K562 (cell line): ENCODE measurements around the gene SPAG16. TPM values are rescaled to one million over a fixed set of nuclear protein-coding genes. Genes with fewer than 3 reads are reported as not detected.

ENCODE experiments used
- ATAC-seq: fragments of 200-7000 bp; cut with Tn5 transposase; 3 replicates; pipeline ENCODE4 v1.9.1; 2020; ENCODE audit warnings: moderate library complexity
- BruUV-seq: library from RNA; stranded (reverse); fragments of 400-500 nt; replicated peaks from 2 replicates; lab custom pipeline; 2021; lab: Mats Ljungman, UMichigan
- CTCF ChIA-PET: fragments of 300-600 bp; formaldehyde crosslinking; extraction: SDS; loops from one replicate; lab custom pipeline; 2021; ENCODE audit warnings: low intra/inter-chr PET ratio; lab: Yijun Ruan, JAX
- POLR2A ChIA-PET: fragments of 300-600, 350-650 bp; sonication (Branson Sonifier 250); formaldehyde crosslinking; extraction: SDS; loops from one replicate; lab custom pipeline; 2021; ENCODE audit warnings: antibody characterized with exemption, inconsistent platforms; lab: Yijun Ruan, JAX
- DNase-seq, 4 experiments: peaks; one replicate each; pipeline versions ENCODE4 v3.0.0 to v3.0.0-alpha.2; 2011 to 2018; ENCODE audit warnings: low spot score in 3 of 4, mixed read lengths in 3 of 4; ENCODE audit errors: extremely low read depth in 1 of 4
- FAIRE-seq: peaks from 2 replicates; lab custom pipeline; 2011; peaks lifted over from hg19 to GRCh38; lab: Jason Lieb, UNC
- H2AFZ ChIP-seq: 2 replicates; pipeline ENCODE4 v1.6.0; 2011; ENCODE audit warnings: low read depth, low read length, control low read depth, inconsistent platforms
- H3K27ac ChIP-seq: fragments of 200-600 bp; 3 replicates; pipeline ENCODE4 v1.8.0; 2011; ENCODE audit warnings: low read depth, mild to moderate bottlenecking, control low read depth, inconsistent platforms, low read length, moderate library complexity, mixed read lengths; ENCODE audit errors: extremely low read depth
- H3K27me3 ChIP-seq, 2 experiments: fragments of 300-600 bp in 1 of 2; 2 replicates in 1 of 2; 3 replicates in 1 of 2; pipeline versions ENCODE4 v1.6.0 to v1.8.0; 2011; ENCODE audit warnings: inconsistent platforms in 2 of 2, low read length in 2 of 2, mild to moderate bottlenecking in 1 of 2, mixed read lengths in 1 of 2, moderate library complexity in 1 of 2; ENCODE audit not compliant: control insufficient read depth in 2 of 2, insufficient read depth in 2 of 2
- H3K36me3 ChIP-seq: fragments of 300-600 bp; 3 replicates; pipeline ENCODE4 v1.8.0; 2011; ENCODE audit warnings: mild to moderate bottlenecking, low read length, inconsistent platforms; ENCODE audit not compliant: control insufficient read depth, insufficient read depth
- H3K4me1 ChIP-seq, 2 experiments: fragments of 200-600 bp in 1 of 2; replicated peaks in 1 of 2; 2 replicates in 1 of 2; 3 replicates in 1 of 2; pipeline versions ENCODE4 v1.5.1 to v1.8.0; 2011; ENCODE audit warnings: inconsistent platforms in 2 of 2, low read length in 2 of 2, mild to moderate bottlenecking in 1 of 2, mixed read lengths in 1 of 2, moderate library complexity in 1 of 2; ENCODE audit not compliant: control insufficient read depth in 2 of 2, insufficient read depth in 2 of 2
- H3K4me2 ChIP-seq: 2 replicates; pipeline ENCODE4 v1.6.1; 2011; ENCODE audit warnings: low read length, control low read depth, inconsistent platforms, mixed read lengths; ENCODE audit not compliant: insufficient read depth
- H3K4me3 ChIP-seq: fragments of 200-600 bp; sonication (generic), shearing (Covaris generic); 2 replicates; pipeline ENCODE4 v1.5.1; 2016; ENCODE audit warnings: control low read depth, inconsistent platforms
- H3K79me2 ChIP-seq: fragments of 200-600 bp; 3 replicates; pipeline ENCODE4 v1.8.0; 2011; ENCODE audit warnings: low read length, inconsistent platforms; ENCODE audit not compliant: control insufficient read depth, insufficient read depth
- H3K9ac ChIP-seq, 2 experiments: 2 replicates each; pipeline versions ENCODE4 v1.6.0 to v1.6.1; 2011; ENCODE audit warnings: low read depth in 2 of 2, low read length in 2 of 2, control low read depth in 1 of 2, inconsistent platforms in 1 of 2, mild to moderate bottlenecking in 1 of 2, mixed read lengths in 1 of 2; ENCODE audit not compliant: insufficient read depth in 1 of 2
- H3K9me1 ChIP-seq: one replicate; pipeline ENCODE4 v1.6.0; 2011; ENCODE audit warnings: inconsistent platforms, mild to moderate bottlenecking, low read length, moderate library complexity; ENCODE audit not compliant: control insufficient read depth, insufficient read depth
- H3K9me3 ChIP-seq: replicated peaks from 2 replicates; pipeline ENCODE4 v1.5.1; 2011; ENCODE audit warnings: low read depth, low read length, inconsistent platforms; ENCODE audit not compliant: control insufficient read depth, insufficient read depth
- H4K20me1 ChIP-seq: replicated peaks from 2 replicates; pipeline ENCODE4 v1.6.1; 2011; ENCODE audit warnings: low read length, inconsistent platforms, mixed read lengths; ENCODE audit not compliant: control insufficient read depth, insufficient read depth
- BCL6 ChIP-seq: fragments of 250-450 bp; sonication (Bioruptor Pico); IDR thresholded peaks from 2 replicates; pipeline ENCODE4 v1.4.0; 2020
- BHLHE40 ChIP-seq: IDR thresholded peaks from 2 replicates; pipeline ENCODE4 v1.6.1; 2011; ENCODE audit warnings: low read length, improper control_type of control experiment
- CBFA2T3 ChIP-seq: fragments of 450-650 bp; IDR thresholded peaks from 2 replicates; pipeline ENCODE4 v1.6.1; 2017
- JUND ChIP-seq, 2 experiments: IDR thresholded peaks; 2 replicates in 1 of 2; 3 replicates in 1 of 2; pipeline ENCODE4 v1.6.1; 2011; ENCODE audit warnings: borderline replicate concordance in 2 of 2, low read depth in 2 of 2, low read length in 2 of 2, improper control_type of control experiment in 1 of 2, missing biosample characterization in 1 of 2, missing genetic modification characterization in 1 of 2, missing genetic modification reagents in 1 of 2
- NFE2 ChIP-seq: IDR thresholded peaks from 2 replicates; pipeline ENCODE4 v1.6.1; 2014; ENCODE audit warnings: antibody characterized with exemption, low read depth
- PCBP1 ChIP-seq: fragments of 200-400 bp; formaldehyde crosslinking; IDR thresholded peaks from 2 replicates; pipeline ENCODE4 v1.6.1; 2018; ENCODE audit warnings: mild to moderate bottlenecking, low read depth, low read length; ENCODE audit not compliant: poor library complexity, severe bottlenecking
- POLR2AphosphoS5 ChIP-seq: IDR thresholded peaks from 2 replicates; pipeline ENCODE4 v1.6.1; 2011; ENCODE audit warnings: mild to moderate bottlenecking, low read depth, low read length, moderate library complexity; ENCODE audit not compliant: control insufficient read depth, insufficient read depth
- THRAP3 ChIP-seq: fragments of 450-650 bp; IDR thresholded peaks from 2 replicates; pipeline ENCODE4 v1.6.1; 2016; ENCODE audit warnings: mild to moderate bottlenecking, inconsistent platforms, borderline replicate concordance
- ZNF699 ChIP-seq: fragments of 250-450 bp; sonication (Bioruptor Pico); IDR thresholded peaks from 2 replicates; pipeline ENCODE4 v1.8.0; 2021; ENCODE audit warnings: mild to moderate bottlenecking, moderate library complexity; ENCODE audit not compliant: insufficient replicate concordance
- WGBS: fragments of 100-300 bp; shearing (Covaris generic); methylation state at CpG from one replicate; pipeline ENCODE4 v1.1.6; 2016; ENCODE audit warnings: low coverage, mixed read lengths; ENCODE audit not compliant: insufficient coverage; ENCODE audit errors: missing lambda C conversion rate; 5-methylcytosine and 5-hydroxymethylcytosine counted together
- in situ Hi-C: fragments of 300-500 bp; cut with MboI; formaldehyde crosslinking; loops from 4 replicates; pipeline ENCODE4 v1.15.0; 2018; ENCODE audit warnings: inconsistent platforms, mixed read lengths
- intact Hi-C: fragments of 100-400 bp; cut with micrococcal nuclease; formaldehyde crosslinking; loops from 2 replicates; pipeline ENCODE4 v1.14.2; 2022
- polyA plus RNA-seq, 8 experiments: library from polyadenylated mRNA; depleted of rRNA in 4 of 8; stranded (reverse) in 5 of 8; unstranded in 3 of 8; fragments of >200 nt; fragmentation: Nextera tagmentation in 2 of 8; fragmentation: Illumina TruSeq in 1 of 8; extraction: Ambion mirVana in 2 of 8; extraction: Trizol in 1 of 8; gene quantifications; 2 replicates each; pipeline versions ENCODE4 v1.2.1 to v1.2.3, GENCODE V29; 2011 to 2014; ENCODE audit warnings: inconsistent platforms in 1 of 8, missing spikeins in 1 of 8
- total RNA-seq, 7 experiments: library from RNA; depleted of rRNA in 6 of 7; stranded (reverse); fragments of >200 nt in 6 of 7; fragmentation: Illumina TruSeq in 2 of 7; extraction: Trizol in 2 of 7; gene quantifications; 2 replicates each; pipeline versions ENCODE4 v1.2.1 to v1.2.3, GENCODE V29; 2011 to 2021; ENCODE audit warnings: low replicate concordance in 1 of 7
- TF ChIP-seq, protein P1 (sequence below), 2 experiments: fragments of 250-450 bp in 1 of 2; fragments of 450-650 bp in 1 of 2; sonication (Bioruptor Pico) in 1 of 2; IDR thresholded peaks; 2 replicates each; pipeline versions ENCODE4 v1.6.1 to v1.8.0; 2016 to 2021; ENCODE audit warnings: mild to moderate bottlenecking in 2 of 2, moderate library complexity in 2 of 2, missing compliant biosample characterization in 1 of 2, missing genetic modification characterization in 1 of 2

The SPAG16 gene
- total and polyA plus RNA-seq, 9 of the 15 experiments (the other 6 are each of a cell fraction or from before 2014, with no cell fraction given), result 0.98 to 5.9 (median 3.5) TPM

DNA sequence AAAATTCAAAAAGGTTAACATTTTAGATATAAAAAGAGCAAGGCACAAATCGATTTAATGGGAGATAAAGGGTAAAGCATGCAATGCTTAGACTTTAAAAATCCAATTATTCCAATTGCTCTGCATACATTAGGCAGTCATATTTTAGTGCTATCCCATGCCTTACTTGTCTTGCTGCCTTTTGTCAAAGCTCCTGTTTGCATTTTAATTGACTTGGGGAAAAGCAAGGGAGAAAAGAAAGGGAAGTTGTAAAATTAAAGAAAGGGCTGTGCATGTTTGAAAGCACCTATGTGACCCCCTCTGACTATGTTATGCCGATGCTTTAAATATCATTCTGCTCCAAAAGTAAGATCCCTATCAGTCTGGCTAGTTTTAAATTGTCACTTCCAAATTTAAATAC is 932.9 kb downstream of the SPAG16 start:
- H3K4me2 ChIP-seq, result no peak overlapping the region
- no peak overlapping the region for H3K27ac ChIP-seq
- intact Hi-C loops, result no loop called here
- no peak overlapping the region for H3K9ac ChIP-seq
- H3K4me3 ChIP-seq, result no peak overlapping the region
- no peak for ATAC-seq
- in situ Hi-C loops, result no loop called here
- H3K9me3 ChIP-seq, result no peaks in the 10 kb centered on the region
- BruUV-seq, result no TSS peak
- TF ChIP-seq NFE2 (no peak), POLR2AphosphoS5 (no peak), BHLHE40 (no peak), PCBP1 (no peak), BCL6 (CRISPR knock-in tag) (no peak), ZNF699 (CRISPR knock-in tag) (no peak), CBFA2T3 (no peak), THRAP3 (no peak), JUND (IDR thresholded peaks at IDR 0.05; ENCODE audit: borderline replicate concordance, low read depth, low read length) (no peak), JUND (tag; IDR thresholded peaks at IDR 0.05; ENCODE audit: borderline replicate concordance, low read depth, low read length) (no peak)
- TF ChIP-seq, protein P1, sequence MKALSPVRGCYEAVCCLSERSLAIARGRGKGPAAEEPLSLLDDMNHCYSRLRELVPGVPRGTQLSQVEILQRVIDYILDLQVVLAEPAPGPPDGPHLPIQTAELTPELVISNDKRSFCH (CRISPR knock-in tag; IDR thresholded peaks at IDR 0.05), result no peak
- TF ChIP-seq, protein P1 (tag; IDR thresholded peaks at IDR 0.05), result no peak
- no peaks in the 10 kb centered on the region for H3K4me1 ChIP-seq
- H2AFZ ChIP-seq, result no peak overlapping the region
- ChIA-PET POLR2A (no interaction called here), CTCF (no interaction called here)
- 0% methylated on average over 2 of the region's 2 CpGs for WGBS
- H4K20me1 ChIP-seq, result no peaks in the 10 kb centered on the region
- H3K9me1 ChIP-seq, result no peaks in the 10 kb centered on the region
- H3K27me3 ChIP-seq, result no peaks in the 10 kb centered on the region
- FAIRE-seq, result no peak
- no peak for DNase-seq
- H3K79me2 ChIP-seq, result no peaks in the 10 kb centered on the region
- H3K36me3 ChIP-seq, result no peaks in the 10 kb centered on the region
